ENCODE measurements around the gene GIT1.
"Not testable (repeated sequence)": the region's sequence is repeated elsewhere in the genome, so short reads cannot be mapped to it uniquely, and the experiment has no call there.

Gene GIT1

GRCh38 chr17:29562615-29563014, 26.8 kb downstream of the GIT1 start:
- DNase-seq: no peak

- no peak for DNase-seq
These were observed 27.6 kb downstream of the GIT1 start for GRCh38 chr17:29561554-29562517.

DNA sequence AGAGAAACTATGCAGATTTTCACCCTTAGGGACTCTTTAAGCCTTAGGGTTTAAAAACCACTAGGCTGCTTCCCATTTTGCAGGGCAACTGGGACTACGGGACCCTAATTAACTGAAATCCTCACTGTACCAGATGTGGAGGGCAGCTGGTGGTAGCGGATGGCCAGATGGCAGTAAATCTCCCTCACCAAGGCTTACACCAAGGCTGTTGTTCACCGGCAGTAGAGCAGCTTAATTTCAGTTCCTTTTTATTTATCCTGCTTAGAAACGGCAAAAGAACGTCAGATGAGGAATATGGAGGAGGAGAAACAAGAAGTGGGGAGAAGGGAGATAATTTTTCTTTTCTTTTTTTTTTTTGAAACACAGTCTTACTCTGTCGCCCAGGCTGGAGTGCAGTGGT, 29.1 kb downstream of the GIT1 start:
- no peak for DNase-seq

- DNase-seq: no peak
These were observed 29.8 kb downstream of the GIT1 start for GRCh38 chr17:29559640-29560039.

DNA sequence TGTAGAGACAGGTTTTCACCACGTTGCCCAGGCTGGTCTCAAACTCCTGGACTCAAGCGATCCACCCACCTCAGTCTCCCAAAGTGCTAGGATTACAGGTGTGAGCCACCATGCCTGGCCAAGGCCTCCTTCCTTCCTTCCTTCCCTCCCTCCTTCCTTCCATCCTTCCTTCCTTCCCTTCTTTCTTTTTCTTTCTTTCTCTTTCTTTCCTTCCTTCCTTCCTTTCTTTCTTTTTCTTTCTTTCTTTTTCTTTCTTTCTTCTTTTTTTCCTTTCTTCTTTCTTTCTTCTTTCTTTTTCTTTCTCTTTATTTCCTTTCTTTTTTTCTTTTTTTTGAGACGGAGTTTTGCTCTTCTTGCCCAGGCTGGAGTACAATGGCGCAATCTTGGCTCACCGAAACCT, 31.3 kb downstream of the GIT1 start:
- not testable (repeated sequence) for DNase-seq

GRCh38 chr17:29557739-29558116, 31.7 kb downstream of the GIT1 start:
- peak; percentile 47 for DNase-seq

- no peak for DNase-seq
These were observed 32.2 kb downstream of the GIT1 start for GRCh38 chr17:29557085-29557738.

DNA sequence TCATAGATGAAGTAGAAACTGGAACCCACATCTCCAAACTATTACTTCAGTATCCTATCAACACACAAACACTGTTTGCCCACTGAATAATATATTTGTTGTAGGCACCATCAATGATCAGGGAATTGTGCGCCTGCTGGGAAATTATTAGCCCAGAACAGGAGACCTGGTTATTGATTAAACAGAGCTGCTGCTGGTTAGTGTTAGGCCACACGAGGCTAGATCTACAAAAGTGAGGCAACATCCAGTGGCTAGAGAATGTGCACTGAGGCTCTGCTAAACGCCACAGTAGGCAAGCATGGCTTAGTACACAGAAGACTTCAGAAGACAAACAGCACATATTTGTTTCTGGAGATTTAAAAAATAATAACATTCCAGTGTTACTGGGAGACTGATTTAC, 33.6 kb downstream of the GIT1 start:
- DNase-seq: no peak

DNA sequence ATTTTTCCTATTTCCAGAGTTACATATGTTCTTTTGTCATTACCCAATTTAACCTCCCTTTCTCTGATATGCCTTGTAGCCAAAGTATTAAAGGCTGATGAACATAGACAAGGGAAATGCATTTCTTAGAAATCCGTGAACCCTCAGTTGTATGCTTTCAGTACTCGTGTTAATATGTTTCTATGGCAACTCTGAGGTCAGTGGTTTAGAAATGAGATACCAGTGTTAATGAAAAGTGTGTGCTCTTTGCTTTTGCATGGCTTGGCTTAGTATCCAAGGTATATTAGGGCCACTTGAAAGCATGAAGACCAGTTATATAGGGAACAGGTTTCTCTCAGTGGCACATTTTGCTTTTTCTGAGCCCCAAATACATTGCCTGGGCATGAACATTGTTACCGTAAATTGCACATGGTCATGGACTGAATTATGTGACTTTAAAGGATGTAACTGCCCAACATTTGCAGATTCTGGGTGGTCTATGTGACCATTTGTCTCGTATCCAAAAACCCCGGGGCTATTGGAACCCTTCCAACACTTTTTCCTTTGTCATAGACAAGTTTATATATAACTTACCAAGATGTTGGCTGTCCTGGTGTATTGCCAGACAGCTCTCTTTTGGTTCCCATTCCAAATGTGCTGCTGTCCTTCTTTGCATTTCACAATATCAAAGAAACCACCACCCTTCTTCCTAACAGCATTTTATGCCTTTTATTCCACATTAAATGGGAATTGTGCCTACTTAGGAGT, 40.1 kb downstream of the GIT1 start:
- peak; percentile 54 for DNase-seq

- no peak for DNase-seq
These were observed 42.6 kb downstream of the GIT1 start for GRCh38 chr17:29546830-29547229.

- no peak for DNase-seq
These were observed 43.4 kb downstream of the GIT1 start for GRCh38 chr17:29546085-29546484.

DNA sequence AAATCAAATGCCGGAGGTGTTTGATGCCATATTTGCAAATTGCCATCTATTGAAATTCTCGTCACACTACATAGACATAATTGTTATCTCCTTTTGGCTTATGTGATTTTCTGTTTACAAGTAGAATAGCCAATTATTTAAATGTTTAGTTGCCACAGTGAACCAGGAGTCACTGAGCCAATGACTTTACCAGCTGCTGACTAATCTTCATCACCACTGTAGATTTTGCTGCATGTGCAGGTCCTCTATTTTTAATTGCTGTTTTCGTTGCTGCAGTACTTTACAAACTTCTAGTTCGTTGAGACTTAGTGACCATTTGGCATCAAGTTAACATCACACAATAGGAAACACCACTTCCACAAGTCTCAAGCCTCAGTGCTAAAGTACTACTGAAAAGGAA, 45.4 kb downstream of the GIT1 start:
- DNase-seq: no peak

GRCh38 chr17:29533976-29534375, 55.5 kb downstream of the GIT1 start:
- no peak for DNase-seq

DNA sequence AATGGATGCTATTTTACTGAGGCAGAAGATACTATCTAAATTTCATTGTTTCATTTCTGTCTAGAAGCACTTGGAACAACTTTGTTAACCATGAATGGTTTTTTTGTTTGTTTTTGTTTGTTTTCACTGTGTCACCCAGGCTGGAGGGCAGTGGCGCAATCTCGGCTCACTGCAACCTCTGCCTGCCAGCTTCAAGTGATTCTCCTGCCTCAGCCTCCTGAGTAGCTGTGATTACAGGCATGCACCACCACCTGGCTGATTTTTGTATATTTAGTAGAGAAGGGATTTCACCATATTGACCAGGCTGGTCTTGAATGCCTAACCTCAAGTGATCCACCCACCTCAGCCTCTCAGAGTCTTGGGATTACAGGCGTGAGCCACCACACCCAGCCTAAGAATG, 63.1 kb downstream of the GIT1 start:
- no peak for DNase-seq

GRCh38 chr17:29524692-29525091, 64.8 kb downstream of the GIT1 start:
- DNase-seq: no peak
